ENCODE results near the gene CYP4F2.
"Not testable (repeated sequence)": the region's sequence is repeated elsewhere in the genome, so short reads cannot be mapped to it uniquely, and the experiment has no call there.

Gene CYP4F2

DNA sequence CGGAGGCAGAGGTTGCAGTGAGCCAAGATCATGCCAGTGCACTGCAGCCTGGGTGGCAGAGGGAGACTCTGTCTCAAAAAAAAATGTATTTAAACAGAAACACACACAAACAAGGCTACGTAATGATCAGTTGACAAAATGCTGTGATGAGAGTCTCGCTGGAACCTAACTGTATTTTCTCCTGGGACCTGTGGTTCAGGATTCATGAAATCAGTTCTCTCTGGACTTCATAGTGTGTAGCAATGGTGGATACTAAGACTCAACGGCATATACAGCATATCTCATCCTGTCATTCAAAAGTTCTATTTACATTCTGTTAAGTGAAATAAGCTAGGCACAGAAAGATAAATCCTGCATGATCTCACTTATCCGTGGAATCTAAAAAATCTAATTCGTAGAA is 37.4 kb downstream of the CYP4F2 start:
- FAIRE-seq = no peak
- no peak for DNase-seq (ENCODE audit: insufficient read length, low spot score)

DNA sequence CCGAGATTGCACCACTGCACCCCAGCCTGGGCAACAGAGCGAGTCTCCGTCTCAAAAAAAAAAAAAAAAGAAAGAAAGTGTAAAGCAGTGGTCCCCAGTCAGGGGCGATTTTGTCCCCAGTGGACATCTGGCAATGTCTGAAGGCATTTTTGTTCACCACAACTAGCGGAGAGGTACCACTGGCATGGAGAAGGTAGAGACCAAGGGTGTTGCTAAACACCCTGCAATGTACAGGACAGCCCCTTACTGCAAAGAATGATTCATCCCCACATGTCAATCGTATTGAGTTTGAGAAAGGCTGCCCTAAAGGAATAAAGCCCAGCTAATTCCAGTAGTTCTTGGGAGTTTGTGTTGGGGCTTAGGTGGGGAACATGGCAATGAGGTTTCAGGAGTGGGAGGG is 38.7 kb downstream of the CYP4F2 start:
- FAIRE-seq = no peak
- DNase-seq (ENCODE audit: insufficient read length, low spot score) = no peak

DNA sequence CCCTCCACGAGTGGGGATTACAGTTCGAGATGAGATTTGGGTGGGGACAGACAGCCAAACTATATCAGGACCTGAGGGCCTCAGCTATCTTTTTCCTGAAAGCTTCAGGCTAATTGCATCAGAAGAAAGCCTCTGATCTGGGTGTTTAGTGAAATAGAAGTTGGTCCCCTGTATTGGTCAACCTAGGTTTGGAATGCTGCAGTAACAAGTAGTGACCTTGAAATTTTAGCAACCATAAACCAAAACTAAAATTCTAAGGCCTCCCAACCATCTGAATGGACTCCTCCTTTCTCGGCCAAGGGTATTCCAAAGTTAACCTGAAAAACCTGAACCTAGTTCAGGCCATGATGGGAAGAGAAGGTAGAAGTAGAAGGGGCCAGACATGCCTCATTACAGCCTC is 47.5 kb downstream of the CYP4F2 start:
- DNase-seq (ENCODE audit: insufficient read length, low spot score) = no peak
- no peak for FAIRE-seq

DNA sequence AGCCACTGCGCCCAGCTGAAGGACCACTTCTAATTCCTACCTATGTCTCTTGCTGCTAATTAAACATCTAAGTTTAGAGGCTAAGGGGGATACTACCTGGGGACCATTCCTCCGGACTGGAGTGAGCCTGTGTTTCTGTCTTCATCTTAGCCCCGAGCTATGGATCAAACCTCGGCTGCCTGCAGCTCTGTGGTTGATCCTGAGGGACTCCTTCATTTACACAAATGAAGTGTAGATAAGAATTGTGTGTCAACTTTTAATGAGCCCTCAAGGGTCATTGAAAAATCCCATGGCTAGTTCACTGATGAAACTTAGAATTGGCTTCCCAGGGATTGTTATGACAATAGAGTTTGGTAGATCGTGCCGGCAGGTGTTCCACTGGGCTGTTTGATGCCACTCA is 51.0 kb downstream of the CYP4F2 start:
- DNase-seq (ENCODE audit: insufficient read length, low spot score) (no peak), FAIRE-seq (no peak)

DNA sequence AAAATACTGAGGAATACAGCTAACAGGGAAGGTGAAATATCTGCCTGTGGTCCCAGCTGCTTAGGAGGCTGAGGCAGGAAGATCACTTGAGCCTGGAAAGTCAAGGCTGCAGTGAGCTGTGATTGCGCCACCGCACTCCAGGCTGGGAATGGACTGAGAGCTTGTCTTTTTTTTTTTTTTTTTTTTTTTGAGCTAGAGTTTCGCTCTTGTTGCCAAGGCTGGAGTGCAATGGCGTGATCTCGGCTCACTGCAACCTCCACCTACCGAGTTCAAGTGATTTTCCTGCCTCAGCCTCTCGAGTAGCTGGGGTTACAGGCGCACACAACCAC is 54.0 kb downstream of the CYP4F2 start:
- not testable (repeated sequence) for FAIRE-seq

DNA sequence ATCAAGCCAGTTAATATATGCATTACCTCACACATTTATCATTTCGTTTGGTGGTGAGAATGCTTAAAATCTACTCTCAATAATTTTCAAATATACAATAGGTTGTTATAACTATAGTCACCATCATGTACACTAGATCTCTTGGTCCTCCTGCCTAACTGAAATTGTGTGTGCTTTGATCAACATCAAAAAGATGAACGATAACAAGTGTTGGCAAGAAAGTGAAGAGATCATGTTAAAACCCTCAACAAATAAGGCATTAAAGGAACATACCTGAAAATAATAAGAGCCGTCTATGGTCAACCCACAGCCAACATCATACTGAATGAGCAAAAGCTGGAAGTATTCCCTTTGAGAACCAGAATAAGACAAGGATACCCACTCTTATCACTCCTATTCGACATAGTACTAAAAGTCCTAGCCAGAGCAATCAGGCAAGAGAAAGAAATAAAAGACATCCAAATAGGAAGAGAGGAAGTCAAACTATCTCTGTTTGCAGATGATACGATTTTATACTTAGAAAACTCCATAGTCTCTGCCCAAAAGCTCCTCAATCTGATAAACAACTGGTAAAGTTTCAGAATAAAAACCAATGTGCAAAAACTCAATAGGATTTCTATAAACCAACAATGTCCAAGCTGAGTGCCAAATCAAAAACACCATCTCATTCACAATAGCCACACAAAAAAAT is 54.5 kb downstream of the CYP4F2 start:
- no peak for FAIRE-seq
- no peak for DNase-seq (ENCODE audit: insufficient read length, low spot score)

More for the DNA sequence above, 54.0 kb downstream of the CYP4F2 start:
- not testable (repeated sequence) for DNase-seq (ENCODE audit: insufficient read length, low spot score)

DNA sequence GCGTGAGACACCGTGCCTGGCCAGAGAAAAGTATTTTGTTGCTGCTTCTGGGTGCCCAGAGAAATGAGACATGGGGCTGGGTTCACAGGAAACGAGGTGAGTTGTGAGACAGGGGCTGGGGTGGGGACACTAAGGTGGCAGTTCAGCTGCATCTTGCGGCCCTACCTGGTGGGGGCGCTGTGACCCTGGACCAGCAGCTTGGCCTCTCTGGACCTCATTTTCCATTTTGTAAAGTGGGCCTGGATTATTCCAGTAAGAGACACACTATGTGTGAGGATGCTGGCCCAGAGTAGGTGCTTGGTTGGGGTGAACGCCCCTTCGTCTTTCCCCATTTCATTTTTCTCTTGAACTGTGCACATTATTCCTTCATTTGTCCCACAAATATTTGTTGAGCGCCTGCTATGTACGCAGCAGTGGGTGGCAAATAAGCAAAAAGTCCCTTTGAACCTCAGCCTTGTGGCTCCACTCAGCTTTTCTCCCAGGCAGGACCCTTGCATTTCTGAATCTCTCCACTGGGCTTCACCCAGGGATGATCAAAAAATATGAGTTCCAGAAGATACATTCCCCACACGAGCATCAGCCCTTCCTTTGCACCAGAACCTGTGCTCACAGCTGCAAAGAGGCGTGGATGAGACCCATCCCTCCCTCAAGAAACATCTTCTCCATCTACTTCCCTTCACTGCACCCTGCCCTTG is 55.9 kb downstream of the CYP4F2 start:
- DNase-seq (ENCODE audit: insufficient read length, low spot score) (no peak), FAIRE-seq (no peak)

DNA sequence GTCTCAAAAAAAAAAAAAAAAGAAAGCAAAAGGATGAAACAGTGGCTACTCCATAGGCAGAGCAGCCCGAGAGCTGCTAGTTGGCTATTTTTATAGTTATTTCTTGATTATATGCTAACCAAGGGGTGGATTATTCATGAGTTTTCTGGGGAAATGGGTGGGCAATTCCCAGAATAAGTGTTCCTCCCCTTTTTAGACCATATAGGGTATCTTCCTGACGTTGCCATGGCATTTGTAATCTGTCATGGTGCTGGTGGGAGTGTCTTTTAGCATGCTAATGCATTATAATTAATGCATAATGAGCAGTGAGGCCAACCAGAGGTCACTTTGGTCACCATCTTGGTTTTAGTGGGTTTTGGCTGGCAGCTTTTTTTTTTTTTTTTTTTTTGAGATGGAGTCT is 57.0 kb downstream of the CYP4F2 start:
- no peak for DNase-seq (ENCODE audit: insufficient read length, low spot score)
- no peak for FAIRE-seq

DNA sequence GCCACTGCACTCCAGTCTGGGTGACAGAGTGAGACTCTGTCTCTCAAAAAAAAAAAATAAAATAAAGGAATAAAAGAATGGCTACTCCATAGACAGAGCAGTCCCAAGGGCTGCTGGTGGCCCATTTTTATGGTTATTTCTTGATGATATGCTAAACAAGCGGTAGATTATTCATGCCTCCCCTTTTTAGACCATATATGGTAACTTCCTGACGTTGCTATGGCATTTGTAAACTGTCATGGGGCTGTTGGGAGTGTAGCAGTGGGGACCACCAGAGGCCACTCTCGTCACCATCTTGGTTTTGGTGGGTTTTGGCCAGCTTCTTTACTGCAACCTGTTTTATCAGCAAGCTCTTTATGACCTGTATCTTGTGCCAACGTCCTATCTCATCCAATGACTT is 58.0 kb downstream of the CYP4F2 start:
- not testable (repeated sequence) for DNase-seq (ENCODE audit: insufficient read length, low spot score); FAIRE-seq

DNA sequence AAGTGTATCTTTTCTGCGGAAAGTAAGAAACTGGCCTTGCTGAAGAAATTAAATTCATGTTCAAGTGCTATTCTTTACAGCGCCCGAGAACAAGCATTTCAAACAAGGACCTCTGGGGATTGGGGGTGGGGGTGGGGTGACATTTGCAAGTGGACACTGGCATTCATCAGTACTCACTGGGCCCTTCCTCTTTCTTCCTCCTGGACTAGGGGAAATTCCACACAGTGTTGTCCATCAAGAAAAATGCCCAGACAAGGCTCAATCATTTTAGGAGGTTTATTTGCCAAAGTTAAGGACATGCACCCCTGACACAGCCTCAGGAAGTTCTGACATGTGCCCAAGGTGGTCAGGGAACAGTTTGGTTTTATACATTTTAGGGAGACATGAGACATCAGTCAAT is 59.5 kb downstream of the CYP4F2 start:
- DNase-seq (ENCODE audit: insufficient read length, low spot score) (no peak), FAIRE-seq (no peak)

DNA sequence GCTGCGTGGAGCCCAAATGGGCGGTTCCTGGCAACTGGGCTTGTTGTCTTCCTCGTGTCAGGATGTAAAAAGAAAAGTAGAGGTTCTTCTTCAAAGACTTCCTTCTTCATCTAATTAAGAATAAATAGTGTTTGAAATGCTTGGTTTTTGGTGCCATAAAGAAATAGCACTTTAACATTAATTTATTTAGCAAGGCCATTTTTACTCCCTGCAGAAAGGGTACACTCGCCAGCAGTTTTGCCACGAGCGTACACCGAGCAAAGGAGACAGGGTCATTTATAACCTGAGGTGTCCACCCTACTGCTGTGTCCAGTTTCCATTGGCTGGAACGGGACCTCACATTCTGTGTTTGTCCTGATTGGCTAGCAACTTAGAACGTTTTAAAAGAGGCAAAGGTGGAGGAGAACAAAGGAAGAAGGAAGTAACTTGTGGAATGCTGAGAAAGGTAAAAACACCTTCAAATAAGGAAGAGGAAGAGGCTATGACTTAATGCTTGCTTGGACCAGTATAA is 60.6 kb downstream of the CYP4F2 start:
- DNase-seq (ENCODE audit: insufficient read length, low spot score) = no peak
- no peak for FAIRE-seq

DNA sequence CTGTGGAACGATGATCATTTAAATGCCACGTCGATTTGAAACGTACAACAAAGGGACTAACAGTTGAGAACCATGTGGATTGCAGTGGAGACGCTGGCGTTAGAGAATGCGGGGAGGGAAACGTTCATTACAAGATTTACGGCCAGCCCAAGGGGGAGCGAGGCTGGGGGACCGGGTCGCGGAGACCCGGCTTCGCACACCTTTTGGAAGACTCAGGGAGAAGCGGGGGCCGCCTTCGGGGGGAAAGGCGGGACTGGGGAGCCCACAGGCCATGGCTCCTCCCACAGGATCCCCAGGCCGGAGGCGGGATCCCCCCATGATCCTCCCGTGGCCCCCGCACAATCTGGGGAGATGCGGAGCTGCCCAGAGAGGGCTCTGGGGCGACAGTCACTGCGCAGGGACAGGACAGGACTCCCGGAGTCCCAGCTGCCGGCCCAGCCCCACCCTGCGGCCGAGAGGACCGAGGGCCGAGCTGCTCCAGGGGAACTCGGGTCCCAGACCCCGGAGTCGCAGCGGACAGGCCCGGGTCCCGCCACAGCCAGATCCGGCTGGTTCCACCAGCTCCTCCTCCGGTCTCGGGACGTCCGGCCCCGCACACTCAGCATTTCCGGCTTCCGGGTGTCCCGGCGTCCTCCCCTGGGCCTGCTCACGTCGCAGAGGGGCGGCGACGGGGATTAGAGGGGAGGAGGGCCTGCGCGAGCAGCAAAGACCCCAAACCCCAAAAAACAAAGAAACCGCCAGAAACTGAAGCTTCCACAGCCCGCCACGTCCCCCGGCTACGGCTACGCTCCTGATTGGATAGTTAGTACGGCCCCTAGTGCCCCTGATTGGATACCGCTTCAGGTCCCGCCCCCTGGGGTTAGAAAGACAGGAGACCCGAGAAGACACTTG is 61.3 kb downstream of the CYP4F2 start:
- DNase-seq (ENCODE audit: insufficient read length, low spot score) (peak; percentile 80), FAIRE-seq (peak; percentile 94)

DNA sequence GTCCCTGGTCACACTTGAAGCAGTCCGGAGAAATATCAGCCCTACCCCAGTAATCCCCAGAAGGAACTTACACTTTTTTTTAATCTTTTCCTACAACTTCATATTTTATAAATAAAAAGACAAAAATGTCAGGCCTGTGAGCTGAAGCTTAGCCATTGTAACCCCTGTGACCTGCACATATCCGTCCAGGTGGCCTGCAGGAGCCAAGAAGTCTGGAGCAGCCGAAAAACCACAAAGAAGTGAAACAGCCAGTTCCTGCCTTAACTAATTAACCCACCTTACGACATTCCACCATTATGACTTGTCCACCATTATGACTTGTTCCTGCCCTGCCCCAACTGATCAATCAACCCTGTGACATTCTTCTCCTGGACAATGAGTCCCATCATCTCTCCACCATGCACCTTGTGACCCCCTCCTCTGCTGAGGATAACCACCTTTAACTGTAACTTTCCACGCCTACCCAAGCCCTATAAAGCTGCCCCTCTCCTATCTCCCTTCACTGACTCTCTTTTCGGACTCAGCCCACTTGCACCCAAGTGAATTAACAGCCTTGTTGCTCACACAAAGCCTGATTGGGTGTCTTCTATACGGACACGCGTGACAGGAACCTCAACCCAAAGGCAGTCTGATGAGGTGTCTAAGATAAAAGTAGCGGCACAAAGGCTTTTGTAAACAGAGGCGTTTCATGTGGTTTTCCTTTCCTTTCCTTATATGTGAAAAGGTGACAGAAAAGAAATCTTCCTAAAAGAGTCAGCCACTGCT is 62.1 kb downstream of the CYP4F2 start:
- FAIRE-seq; DNase-seq (ENCODE audit: insufficient read length, low spot score): not testable (repeated sequence)

DNA sequence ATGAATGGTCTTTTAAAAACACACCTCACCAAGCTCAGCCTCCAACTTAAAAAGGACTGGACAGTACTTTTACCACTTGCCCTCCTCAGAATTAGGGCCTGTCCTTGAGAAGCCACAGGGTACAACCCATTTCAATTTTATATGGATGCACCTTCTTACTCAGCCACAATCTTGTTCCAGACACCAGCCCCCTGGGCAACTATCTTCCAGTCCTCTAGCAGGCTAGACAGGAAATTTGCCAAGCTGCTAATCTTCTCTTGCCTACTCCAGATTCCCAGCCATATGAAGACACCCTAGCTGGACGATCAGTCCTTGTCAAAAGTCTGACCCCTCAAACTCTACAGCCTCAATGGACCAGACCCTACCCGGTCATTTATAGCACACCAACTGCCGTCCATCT is 63.6 kb downstream of the CYP4F2 start:
- not testable (repeated sequence) for FAIRE-seq; DNase-seq (ENCODE audit: insufficient read length, low spot score)

DNA sequence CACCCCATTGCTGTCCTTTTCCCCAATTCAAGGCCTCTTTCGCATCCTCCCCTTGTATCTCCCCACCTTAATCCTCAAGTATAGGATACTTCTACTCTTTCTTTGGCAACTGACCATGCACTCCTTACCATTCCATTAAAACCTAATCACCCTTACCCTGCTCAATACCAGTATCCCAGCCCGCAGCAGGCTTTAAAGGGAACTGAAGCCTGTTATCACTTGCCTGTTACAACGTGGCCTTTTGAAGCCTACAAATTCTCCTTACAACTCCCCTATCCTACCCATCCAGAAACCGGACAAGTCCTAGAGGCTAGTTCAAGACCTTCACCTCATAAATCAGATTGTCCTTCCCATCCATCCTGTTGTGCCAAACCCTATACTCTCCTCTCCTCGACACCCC is 66.2 kb downstream of the CYP4F2 start:
- no peak for FAIRE-seq
- no peak for DNase-seq (ENCODE audit: insufficient read length, low spot score)

DNA sequence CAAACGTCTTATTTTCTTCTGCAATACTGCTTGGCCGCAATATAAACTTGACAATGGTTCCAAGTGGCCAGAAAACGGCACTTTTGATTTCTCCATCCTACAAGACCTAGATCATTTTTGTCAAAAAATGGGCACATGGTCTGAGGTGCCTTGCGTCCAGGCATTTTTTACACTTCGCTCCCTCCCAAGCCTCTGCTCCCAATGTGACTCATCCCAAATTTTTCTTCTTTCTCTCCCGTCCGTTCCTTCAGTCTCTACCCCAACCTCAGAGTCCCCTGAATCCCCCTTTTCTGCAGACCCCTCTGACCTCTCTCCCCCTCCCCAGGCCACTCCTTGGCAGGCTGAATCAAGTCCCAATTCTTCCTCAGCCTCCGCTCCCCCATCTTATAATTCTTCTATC is 68.1 kb downstream of the CYP4F2 start:
- DNase-seq (ENCODE audit: insufficient read length, low spot score) (no peak), FAIRE-seq (no peak)

DNA sequence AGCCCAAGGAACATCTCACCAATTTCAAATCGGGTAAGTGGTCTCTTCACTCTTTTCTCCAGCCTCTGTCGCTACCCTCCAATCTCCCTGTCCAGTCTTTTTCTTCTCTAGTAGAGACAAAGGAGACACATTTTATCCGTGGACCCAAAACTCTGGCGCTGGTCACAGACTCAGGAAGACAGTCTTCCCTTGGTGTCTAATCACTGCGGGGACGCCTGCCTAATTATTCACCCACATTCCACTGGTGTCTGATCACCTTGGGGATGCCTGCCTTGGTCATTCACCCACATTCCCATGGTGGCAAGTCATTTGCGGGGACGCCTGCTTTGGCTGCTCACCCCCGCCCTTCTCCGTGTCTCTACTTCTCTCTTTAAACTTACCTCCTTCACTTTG is 68.6 kb downstream of the CYP4F2 start:
- FAIRE-seq = no peak
- DNase-seq (ENCODE audit: insufficient read length, low spot score) = no peak

DNA sequence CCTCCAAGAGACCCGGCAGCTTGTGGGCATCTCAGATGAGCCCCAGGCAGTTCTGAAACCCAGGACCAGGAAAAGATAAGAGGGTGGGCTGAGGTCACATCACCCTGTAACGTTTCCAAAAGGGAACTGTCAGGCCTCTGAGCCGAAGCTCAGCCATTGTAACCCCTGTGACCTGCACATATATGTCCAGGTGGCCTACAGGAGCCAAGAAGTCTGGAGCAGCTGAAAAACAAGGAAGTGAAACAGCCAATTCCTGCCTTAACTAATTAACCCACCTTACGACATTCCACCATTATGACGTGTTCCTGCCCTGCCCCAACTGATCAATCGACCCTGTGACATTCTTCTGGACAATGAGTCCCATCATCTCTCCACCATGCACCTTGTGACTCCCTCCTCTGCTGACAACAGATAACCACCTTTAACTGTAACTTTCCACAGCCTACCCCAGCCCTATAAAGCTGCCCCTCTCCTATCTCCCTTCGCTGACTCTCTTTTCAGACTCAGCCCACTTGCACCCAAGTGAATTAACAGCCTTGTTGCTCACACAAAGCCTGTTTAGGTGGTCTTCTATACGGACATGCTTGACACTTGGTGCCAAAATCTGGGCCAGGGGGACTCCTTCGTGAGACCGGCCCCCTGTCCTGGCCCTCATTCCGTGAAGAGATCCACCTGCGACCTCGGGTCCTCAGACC is 69.1 kb downstream of the CYP4F2 start:
- DNase-seq (ENCODE audit: insufficient read length, low spot score); FAIRE-seq: not testable (repeated sequence)

DNA sequence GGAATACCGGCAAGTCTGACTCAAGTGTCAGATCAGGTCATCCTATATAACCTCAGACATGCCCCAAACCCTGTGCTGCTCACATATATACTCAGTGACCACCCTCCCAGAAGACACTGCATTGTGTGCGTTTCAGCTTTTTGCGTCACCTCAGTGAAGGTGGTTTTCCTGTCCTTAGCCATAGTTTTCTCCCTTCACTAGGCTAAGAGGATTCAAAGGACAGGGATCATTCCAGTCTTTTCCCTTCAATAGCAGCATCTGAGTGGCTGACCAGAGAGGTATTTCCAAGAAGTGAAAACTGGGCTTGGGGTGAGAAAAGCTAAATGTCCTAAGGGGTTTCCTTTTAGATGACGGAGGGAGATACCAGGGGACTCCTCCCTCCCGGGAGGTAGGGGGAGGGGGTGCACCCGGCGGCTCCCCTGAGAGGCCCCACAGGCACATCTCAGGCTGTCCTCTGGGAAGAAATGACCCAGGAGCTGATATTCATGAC is 69.7 kb downstream of the CYP4F2 start:
- FAIRE-seq = no peak
- DNase-seq (ENCODE audit: insufficient read length, low spot score) = no peak
